Superior temporal gyrus (tissue), 1 donor: Measurements from ENCODE around the gene TRDMT1.

Source experiments
- DNase-seq: peaks from one replicate; pipeline ENCODE4 v3.0.0-alpha.2; 2016; ENCODE audit errors: extremely low spot score

TRDMT1 gene

DNA sequence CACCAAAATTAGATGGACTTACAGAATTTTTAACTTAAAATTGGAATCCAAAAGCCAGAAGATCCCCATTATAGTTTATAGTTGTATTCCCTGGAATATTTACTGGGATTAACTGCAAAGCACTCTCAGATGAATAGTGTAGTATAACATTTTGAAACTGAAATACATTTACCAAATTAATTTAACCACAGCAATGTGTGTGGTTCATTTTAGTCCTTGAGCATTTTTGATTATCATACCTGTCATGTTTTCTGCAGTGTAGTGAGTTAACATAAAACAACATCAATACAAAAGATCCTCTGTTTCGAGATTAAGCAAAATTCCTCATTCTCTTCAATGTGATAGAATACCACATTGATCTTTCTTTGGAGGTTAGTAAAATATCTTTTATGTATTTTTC, 30.3 kb upstream of the TRDMT1 start:
- no peak for DNase-seq

- no peak for DNase-seq
Observed at GRCh38 chr10:17229967-17230682, 28.7 kb upstream of the TRDMT1 start.

GRCh38 chr10:17229717-17229966, 28.2 kb upstream of the TRDMT1 start:
- no peak for DNase-seq

DNA sequence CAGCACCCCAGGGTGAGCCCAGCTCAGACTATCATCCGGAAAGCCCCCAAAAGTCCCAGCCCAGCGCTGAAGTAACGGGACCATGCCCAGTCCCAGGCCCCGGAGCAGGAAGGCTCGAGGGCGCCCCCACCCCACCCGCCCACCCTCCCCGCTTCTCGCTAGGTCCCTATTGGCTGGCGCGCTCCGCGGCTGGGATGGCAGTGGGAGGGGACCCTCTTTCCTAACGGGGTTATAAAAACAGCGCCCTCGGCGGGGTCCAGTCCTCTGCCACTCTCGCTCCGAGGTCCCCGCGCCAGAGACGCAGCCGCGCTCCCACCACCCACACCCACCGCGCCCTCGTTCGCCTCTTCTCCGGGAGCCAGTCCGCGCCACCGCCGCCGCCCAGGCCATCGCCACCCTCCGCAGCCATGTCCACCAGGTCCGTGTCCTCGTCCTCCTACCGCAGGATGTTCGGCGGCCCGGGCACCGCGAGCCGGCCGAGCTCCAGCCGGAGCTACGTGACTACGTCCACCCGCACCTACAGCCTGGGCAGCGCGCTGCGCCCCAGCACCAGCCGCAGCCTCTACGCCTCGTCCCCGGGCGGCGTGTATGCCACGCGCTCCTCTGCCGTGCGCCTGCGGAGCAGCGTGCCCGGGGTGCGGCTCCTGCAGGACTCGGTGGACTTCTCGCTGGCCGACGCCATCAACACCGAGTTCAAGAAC, 27.7 kb upstream of the TRDMT1 start:
- no peak for DNase-seq

GRCh38 chr10:17228091-17229015, 26.9 kb upstream of the TRDMT1 start, which contains the start of gene VIM:
VIM (plus strand) TSS chr10:17228241; CDS start chr10:17229423, 1,182 bp downstream.
- no peak for DNase-seq

GRCh38 chr10:17227367-17228090, 26.1 kb upstream of the TRDMT1 start:
- DNase-seq = no peak

GRCh38 chr10:17226891-17227303, 25.4 kb upstream of the TRDMT1 start:
- DNase-seq = no peak

GRCh38 chr10:17225808-17226207, 24.3 kb upstream of the TRDMT1 start:
- DNase-seq = no peak

GRCh38 chr10:17222329-17222728, 20.9 kb upstream of the TRDMT1 start:
- DNase-seq = no peak

DNA sequence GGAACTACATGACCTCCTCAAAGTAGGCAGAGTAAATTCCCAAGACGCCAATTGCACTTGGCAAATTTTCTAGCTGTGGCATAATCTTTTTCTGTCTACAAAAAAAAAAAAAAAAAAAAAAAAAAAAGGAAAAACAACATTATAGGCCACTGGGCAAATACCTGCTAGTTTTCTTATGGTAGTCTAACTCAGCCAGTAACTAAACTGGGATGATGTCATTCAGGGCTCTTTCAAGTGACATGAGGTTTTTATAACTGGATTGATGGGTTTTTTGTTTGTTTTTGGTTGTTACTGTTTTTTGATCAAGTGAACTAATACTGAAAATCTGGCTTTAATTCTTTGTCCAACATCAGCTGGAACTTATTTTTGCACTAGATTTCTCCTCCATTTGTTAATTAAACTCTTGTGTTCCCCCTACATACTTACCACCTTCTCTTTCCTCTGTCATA, 19.2 kb upstream of the TRDMT1 start:
- DNase-seq = no peak

- no peak for DNase-seq
Observed at GRCh38 chr10:17219024-17219423, 17.6 kb upstream of the TRDMT1 start.

- DNase-seq = no peak
Observed at GRCh38 chr10:17217631-17218232, 16.3 kb upstream of the TRDMT1 start.

DNA sequence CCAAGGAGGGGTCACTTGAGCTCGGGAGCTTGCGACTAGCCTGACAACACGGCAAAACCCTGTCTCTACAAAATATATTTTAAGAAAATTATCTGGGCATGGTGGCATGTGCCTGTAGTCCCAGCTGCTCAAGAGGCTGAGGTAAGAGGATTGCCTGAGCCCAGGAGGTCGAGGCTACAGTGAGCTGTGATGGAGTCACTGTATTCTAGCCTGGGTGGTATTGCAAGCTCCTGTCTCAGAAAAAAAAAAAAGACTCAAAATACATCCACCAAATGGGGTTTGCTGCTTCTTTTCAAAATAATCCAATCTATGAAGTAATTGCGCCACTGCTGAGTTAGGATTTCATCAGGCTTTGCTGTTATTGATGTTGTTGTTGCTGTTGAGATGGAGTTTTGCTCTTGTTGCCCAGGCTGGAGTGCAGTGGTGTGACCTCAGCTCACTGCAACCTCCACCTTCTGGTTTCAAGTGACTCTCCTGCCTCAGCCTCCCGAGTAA, 15.5 kb upstream of the TRDMT1 start:
- no peak for DNase-seq

DNA sequence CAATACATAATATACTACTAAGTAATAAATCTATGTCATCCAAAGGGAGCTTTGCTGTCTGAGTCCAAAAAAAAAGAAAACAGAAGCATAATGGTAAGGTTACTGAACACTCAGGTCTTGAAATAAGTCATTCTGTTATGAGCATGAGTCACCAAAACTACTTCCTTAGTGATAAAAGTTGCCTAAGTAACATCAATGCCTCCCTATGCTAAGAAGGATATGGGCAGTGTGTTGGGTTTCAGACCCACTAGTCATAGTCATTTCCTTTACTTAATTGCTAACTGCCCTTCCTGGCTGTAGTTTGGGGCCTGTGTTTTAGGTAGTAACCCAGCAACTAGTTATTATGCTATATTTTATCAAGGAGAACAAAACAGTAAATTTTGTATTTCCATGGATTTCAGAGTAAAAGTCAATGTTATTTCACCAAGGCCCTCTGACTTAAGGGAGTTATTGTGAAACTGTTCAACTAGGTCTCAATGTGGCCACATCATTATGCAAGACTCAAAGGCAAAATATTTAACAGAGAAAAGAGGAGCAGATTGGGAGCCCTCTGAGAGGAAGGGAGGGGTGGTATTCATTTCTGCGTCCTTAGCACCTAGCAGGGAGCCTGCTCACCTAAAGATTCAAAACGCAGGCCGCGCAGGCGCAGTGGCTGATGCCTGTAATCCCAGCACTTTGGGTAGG, 14.9 kb upstream of the TRDMT1 start:
- no peak for DNase-seq

DNA sequence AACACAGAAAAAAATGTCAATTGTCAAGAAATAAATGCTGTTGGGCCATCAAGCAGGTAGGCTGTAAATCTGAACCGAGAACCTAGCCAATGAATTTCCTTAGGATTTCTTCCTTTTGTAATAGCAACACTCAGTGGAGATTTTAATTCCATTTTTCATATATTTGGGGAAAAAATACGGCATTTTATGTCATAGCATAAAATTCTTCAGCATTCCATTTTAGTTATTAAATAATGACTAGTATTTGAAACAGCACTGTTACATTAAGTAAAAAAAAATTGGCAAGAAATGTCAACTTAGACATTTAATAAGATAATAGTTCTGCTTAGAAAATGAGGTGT, 14.3 kb upstream of the TRDMT1 start:
- DNase-seq = no peak

- no peak for DNase-seq
Observed at GRCh38 chr10:17214971-17215781, 13.7 kb upstream of the TRDMT1 start.

- DNase-seq = no peak
Observed at GRCh38 chr10:17214526-17214925, 13.1 kb upstream of the TRDMT1 start.

GRCh38 chr10:17213646-17214349, 12.3 kb upstream of the TRDMT1 start:
- no peak for DNase-seq

DNA sequence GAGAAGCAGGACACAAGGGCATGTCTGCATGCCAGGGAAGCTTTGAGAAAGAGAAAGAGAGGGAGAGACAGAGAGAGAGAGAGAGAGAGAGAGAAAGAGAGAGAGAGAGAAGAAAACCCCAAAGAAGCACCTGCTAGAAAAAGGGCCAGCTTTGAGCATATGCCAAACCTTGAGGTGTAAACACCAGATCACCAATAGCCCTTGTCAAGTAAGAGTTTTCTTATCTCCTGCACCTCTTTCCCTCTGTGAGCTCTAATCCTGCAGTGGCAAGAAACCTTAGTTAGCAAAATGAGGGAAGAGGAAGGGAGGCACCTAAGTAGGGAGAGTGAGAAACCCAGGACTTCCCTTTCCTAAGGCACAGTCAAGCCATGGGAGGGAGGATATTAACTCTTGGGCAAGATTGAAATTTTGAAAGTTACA, 11.3 kb upstream of the TRDMT1 start:
- DNase-seq = no peak
